SU-DHL-6 (cell line): Measurements from ENCODE around the gene LTB4R2.

Experiments used
- H2AFZ ChIP-seq: fragments of 200-600 bp; sonication (generic); 2 replicates; pipeline ENCODE4 v1.6.1; 2014; ENCODE audit warnings: low read depth, mild to moderate bottlenecking, moderate library complexity, mixed read lengths, antibody characterized with exemption, low read length; ENCODE audit not compliant: severe bottlenecking
- H3F3A ChIP-seq: fragments of 200-600 bp; shearing (Covaris generic); 2 replicates; pipeline ENCODE4 v1.6.0; 2016; ENCODE audit warnings: antibody characterized with exemption, mild to moderate bottlenecking; ENCODE audit not compliant: insufficient read depth
- H3K27ac ChIP-seq: fragments of 200-600 bp; sonication (generic); 2 replicates; pipeline ENCODE4 v1.5.1; 2016; ENCODE audit warnings: low read depth, mild to moderate bottlenecking, low read length, moderate library complexity, mixed read lengths
- H3K27me3 ChIP-seq: fragments of 200-600 bp; sonication (generic), shearing (Covaris generic); 2 replicates; pipeline ENCODE4 v1.6.0; 2014; ENCODE audit warnings: mild to moderate bottlenecking, low read length
- H3K36me3 ChIP-seq: fragments of 200-600 bp; sonication (generic); 2 replicates; pipeline ENCODE4 v1.6.1; 2014; ENCODE audit warnings: mild to moderate bottlenecking, low read length, mixed read lengths
- H3K4me2 ChIP-seq: fragments of 300-600, 200-600 bp; shearing (Covaris generic), sonication (generic); 2 replicates; pipeline ENCODE4 v1.6.0; 2014; ENCODE audit warnings: low read length, low read depth, mild to moderate bottlenecking; ENCODE audit not compliant: poor library complexity, severe bottlenecking
- H3K4me3 ChIP-seq: fragments of 200-600 bp; sonication (generic); 2 replicates; pipeline ENCODE4 v1.5.1; 2014; ENCODE audit warnings: antibody characterized with exemption, low read length, mild to moderate bottlenecking, mixed read lengths; ENCODE audit not compliant: insufficient read depth, poor library complexity, severe bottlenecking
- H3K79me2 ChIP-seq: fragments of 200-600 bp; sonication (generic); 2 replicates; pipeline ENCODE4 v1.6.1; 2014; ENCODE audit warnings: mild to moderate bottlenecking, low read length, moderate library complexity; ENCODE audit not compliant: insufficient read depth
- H3K9ac ChIP-seq: fragments of 200-600 bp; sonication (generic); 2 replicates; pipeline ENCODE4 v1.7.0; 2014; ENCODE audit warnings: mild to moderate bottlenecking, low read length
- H3K9me2 ChIP-seq: fragments of 200-600 bp; sonication (generic); replicated peaks from 2 replicates; pipeline ENCODE4 v1.6.1; 2014; ENCODE audit warnings: low read length; ENCODE audit not compliant: insufficient read depth
- H3K9me3 ChIP-seq: fragments of 200-600 bp; sonication (generic); 2 replicates; pipeline ENCODE4 v1.6.1; 2014; ENCODE audit warnings: low read length, mixed read lengths; ENCODE audit not compliant: insufficient read depth
- H4K20me1 ChIP-seq: fragments of 200-600 bp; sonication (generic); 2 replicates; pipeline ENCODE4 v1.6.1; 2014; ENCODE audit warnings: low read depth, mild to moderate bottlenecking, antibody characterized with exemption, low read length, moderate library complexity, mixed read lengths
- EZH2phosphoT487 ChIP-seq: fragments of 200-600 bp; sonication (generic), shearing (Covaris generic); conservative IDR thresholded peaks from 2 replicates; pipeline ENCODE4 v1.6.1; 2018; ENCODE audit warnings: mild to moderate bottlenecking, antibody characterized with exemption, low read length, moderate library complexity, mixed read lengths
- TF ChIP-seq, protein P1 (sequence below): fragments of 200-600 bp; sonication (generic); IDR thresholded peaks from one replicate; pipeline ENCODE4 v1.5.1; 2017; ENCODE audit warnings: antibody characterized with exemption, mild to moderate bottlenecking, low read length, moderate library complexity; ENCODE audit not compliant: insufficient read depth, poor library complexity, severe bottlenecking

The LTB4R2 gene

DNA sequence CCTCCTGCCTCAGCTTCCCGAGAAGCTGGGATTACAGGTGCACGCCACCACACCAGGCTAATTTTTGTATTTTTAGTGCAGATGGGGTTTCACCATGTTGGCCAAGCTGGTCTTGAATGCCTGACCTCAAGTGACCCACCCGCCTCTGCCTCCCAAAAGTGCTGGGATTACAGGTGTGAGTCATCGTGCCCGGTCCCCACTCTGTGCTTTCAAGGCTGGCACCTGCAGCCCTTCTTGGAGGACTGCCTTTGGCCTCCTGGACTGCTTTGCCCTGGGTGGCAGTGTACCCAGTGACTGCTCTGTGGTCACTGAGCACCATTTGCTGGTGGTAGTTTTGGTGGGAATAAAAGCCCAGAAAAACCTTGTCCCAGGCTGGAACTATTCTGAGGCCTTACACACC lies 22.9 kb upstream of the LTB4R2 start:
- H3K4me2 ChIP-seq = no peak overlapping the region
- no peaks in the 10 kb centered on the region for H3K9me3 ChIP-seq
- H3K9ac ChIP-seq = no peak overlapping the region
- no peaks in the 10 kb centered on the region for H3K9me2 ChIP-seq
- no peak for TF ChIP-seq EZH2phosphoT487
- TF ChIP-seq, protein P1, sequence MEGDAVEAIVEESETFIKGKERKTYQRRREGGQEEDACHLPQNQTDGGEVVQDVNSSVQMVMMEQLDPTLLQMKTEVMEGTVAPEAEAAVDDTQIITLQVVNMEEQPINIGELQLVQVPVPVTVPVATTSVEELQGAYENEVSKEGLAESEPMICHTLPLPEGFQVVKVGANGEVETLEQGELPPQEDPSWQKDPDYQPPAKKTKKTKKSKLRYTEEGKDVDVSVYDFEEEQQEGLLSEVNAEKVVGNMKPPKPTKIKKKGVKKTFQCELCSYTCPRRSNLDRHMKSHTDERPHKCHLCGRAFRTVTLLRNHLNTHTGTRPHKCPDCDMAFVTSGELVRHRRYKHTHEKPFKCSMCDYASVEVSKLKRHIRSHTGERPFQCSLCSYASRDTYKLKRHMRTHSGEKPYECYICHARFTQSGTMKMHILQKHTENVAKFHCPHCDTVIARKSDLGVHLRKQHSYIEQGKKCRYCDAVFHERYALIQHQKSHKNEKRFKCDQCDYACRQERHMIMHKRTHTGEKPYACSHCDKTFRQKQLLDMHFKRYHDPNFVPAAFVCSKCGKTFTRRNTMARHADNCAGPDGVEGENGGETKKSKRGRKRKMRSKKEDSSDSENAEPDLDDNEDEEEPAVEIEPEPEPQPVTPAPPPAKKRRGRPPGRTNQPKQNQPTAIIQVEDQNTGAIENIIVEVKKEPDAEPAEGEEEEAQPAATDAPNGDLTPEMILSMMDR = no peak
- H4K20me1 ChIP-seq = no peaks in the 10 kb centered on the region
- no peaks in the 10 kb centered on the region for H3K27me3 ChIP-seq
- no peaks in the 10 kb centered on the region for H3F3A ChIP-seq
- H3K79me2 ChIP-seq = no peaks in the 10 kb centered on the region
- H3K27ac ChIP-seq = no peak overlapping the region
- H3K4me3 ChIP-seq = no peak overlapping the region
- H2AFZ ChIP-seq = no peak overlapping the region
- H3K36me3 ChIP-seq = no peaks in the 10 kb centered on the region

DNA sequence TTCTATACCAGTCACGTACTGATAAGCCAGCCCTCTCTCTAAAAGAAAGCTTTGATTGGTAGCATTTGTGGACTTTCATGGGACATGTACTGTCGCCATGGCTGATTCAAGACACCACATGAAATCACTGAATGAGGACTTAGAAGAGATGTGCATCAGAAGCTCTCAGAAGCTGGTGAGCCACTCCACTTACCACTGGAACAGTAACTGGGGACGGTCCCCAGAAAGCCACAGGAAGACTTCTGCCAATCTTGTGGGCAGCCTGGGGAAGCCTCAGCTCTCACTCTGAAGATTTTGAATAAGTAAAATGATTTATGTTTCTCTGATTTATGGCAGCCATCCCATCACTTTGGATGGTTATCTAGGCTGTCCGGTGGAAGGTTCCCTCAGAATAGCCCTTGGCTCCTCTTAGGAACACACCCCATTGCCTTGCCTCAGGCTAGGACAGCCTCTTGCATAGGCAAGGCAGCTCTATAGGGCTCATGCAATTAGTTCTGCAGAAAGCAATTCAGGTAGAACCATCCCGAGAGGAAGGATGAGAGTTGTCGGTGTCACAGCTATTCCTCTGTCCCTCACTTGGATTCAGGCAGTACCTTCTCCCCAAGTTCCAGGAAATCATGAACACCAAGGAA lies 20.2 kb upstream of the LTB4R2 start:
- H3K4me2 ChIP-seq = no peak overlapping the region
- H3K36me3 ChIP-seq = no peaks in the 10 kb centered on the region
- no peak overlapping the region for H2AFZ ChIP-seq
- no peak overlapping the region for H3K9ac ChIP-seq
- H3K4me3 ChIP-seq = no peak overlapping the region
- H3K27ac ChIP-seq = no peak overlapping the region
- no peaks in the 10 kb centered on the region for H3F3A ChIP-seq
- H3K79me2 ChIP-seq = no peaks in the 10 kb centered on the region
- H3K9me2 ChIP-seq = no peaks in the 10 kb centered on the region
- H3K27me3 ChIP-seq = no peaks in the 10 kb centered on the region
- no peaks in the 10 kb centered on the region for H4K20me1 ChIP-seq
- H3K9me3 ChIP-seq = no peaks in the 10 kb centered on the region
- TF ChIP-seq, protein P1 = no peak
- no peak for TF ChIP-seq EZH2phosphoT487

DNA sequence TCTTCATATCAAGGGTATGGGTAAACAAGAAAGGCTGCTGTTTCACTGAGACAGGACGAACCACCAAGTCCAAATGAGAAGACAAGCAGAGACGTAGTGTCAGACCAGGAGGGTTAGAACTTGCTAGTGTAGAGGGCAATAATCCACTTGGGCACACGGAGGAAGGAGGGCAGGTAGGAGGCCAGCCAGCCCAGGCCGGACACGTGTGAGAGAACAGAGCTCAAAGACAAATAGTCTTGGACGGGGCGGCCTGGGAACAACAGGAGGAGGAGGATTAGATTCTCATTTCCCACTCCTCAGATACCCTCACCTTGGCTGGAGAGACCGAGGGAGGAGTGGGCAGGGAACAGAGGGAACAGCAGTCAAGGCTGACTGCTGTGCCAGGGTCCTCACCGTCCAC lies 19.2 kb upstream of the LTB4R2 start:
- no peak overlapping the region for H3K27ac ChIP-seq
- TF ChIP-seq, protein P1 = no peak
- no peak for TF ChIP-seq EZH2phosphoT487
- H3K36me3 ChIP-seq = no peaks in the 10 kb centered on the region
- H3K27me3 ChIP-seq = no peaks in the 10 kb centered on the region
- H3K9me2 ChIP-seq = no peaks in the 10 kb centered on the region
- no peaks in the 10 kb centered on the region for H3K79me2 ChIP-seq
- H3K9ac ChIP-seq = no peak overlapping the region
- H3K4me2 ChIP-seq = no peak overlapping the region
- H3F3A ChIP-seq = 0 out of 2 replicates have a peak, but pooled peaks cover 3% of the 10 kb centered on the region
- no peaks in the 10 kb centered on the region for H3K9me3 ChIP-seq
- H2AFZ ChIP-seq = no peak overlapping the region
- H3K4me3 ChIP-seq = no peak overlapping the region
- H4K20me1 ChIP-seq = no peaks in the 10 kb centered on the region
